ENCODE data around the gene DBNL.

DNA sequence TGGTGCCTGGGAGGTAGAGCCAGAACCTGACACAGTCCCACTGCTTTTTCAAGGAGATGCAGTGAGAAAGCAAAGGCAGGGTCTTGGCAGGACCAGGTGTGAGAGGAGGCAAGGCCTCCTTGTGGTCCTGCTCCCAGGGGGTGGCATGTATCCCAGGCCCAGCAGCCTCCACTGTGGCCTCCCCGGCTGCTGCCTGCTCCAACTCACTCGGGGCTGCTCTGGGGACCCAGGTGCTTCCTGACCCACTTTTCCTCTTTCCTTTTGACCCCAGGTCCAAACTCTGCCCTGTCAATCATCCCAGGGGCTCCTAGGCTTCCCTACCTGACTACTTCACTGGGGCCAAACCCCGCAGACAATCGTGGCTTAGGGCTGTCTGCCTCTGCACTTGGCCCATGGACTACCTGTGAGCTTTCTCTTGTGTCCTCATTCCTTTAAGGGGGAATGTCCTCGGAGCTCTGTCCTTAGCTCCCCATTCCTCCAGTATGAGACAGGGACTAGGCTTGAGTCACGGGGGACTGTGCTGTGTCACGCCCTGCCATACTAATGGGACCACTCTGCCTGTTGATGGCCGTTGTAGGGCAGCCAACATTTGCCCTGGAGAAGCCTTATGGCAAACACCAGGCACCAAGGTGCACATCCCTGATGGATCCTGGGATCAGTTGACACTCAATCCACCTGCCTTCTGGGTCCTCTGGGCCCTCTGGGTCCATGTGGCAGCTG is 58.5 kb downstream of the DBNL start:
- TF ChIP-seq, protein P1, sequence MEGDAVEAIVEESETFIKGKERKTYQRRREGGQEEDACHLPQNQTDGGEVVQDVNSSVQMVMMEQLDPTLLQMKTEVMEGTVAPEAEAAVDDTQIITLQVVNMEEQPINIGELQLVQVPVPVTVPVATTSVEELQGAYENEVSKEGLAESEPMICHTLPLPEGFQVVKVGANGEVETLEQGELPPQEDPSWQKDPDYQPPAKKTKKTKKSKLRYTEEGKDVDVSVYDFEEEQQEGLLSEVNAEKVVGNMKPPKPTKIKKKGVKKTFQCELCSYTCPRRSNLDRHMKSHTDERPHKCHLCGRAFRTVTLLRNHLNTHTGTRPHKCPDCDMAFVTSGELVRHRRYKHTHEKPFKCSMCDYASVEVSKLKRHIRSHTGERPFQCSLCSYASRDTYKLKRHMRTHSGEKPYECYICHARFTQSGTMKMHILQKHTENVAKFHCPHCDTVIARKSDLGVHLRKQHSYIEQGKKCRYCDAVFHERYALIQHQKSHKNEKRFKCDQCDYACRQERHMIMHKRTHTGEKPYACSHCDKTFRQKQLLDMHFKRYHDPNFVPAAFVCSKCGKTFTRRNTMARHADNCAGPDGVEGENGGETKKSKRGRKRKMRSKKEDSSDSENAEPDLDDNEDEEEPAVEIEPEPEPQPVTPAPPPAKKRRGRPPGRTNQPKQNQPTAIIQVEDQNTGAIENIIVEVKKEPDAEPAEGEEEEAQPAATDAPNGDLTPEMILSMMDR (IDR thresholded peaks at IDR 0.05; ENCODE audit: insufficient read depth, low read depth, low read length), result no peak
- TF ChIP-seq EZH2 (IDR thresholded peaks at IDR 0.05; ENCODE audit: insufficient read depth, low read length), result no peak

Measured in astrocyte (in vitro differentiated cells and primary cell).